Thyroid gland (tissue), 4 donors: Measurements from ENCODE around the gene SIX3.

Source experiments
- POLR2A ChIP-seq, 2 donors: fragments of 450-650 bp; IDR thresholded peaks; one replicate each; pipeline ENCODE4 v1.6.1; 2017; ENCODE audit warnings: antibody characterized with exemption in 2 of 2, mild to moderate bottlenecking in 2 of 2, moderate library complexity in 1 of 2
- TF ChIP-seq, protein P1 (sequence below), 6 experiments: fragments of 200-600 bp in 3 of 6; fragments of 450-650 bp in 3 of 6; sonication (generic) in 3 of 6; IDR thresholded peaks; one replicate each; pipeline ENCODE4 v1.5.1; 2016 to 2019; ENCODE audit warnings: antibody characterized with exemption in 6 of 6, mild to moderate bottlenecking in 2 of 6, inconsistent platforms in 1 of 6, moderate library complexity in 1 of 6

- TF ChIP-seq POLR2A (IDR thresholded peaks at IDR 0.05): no peak
- TF ChIP-seq, protein P1, sequence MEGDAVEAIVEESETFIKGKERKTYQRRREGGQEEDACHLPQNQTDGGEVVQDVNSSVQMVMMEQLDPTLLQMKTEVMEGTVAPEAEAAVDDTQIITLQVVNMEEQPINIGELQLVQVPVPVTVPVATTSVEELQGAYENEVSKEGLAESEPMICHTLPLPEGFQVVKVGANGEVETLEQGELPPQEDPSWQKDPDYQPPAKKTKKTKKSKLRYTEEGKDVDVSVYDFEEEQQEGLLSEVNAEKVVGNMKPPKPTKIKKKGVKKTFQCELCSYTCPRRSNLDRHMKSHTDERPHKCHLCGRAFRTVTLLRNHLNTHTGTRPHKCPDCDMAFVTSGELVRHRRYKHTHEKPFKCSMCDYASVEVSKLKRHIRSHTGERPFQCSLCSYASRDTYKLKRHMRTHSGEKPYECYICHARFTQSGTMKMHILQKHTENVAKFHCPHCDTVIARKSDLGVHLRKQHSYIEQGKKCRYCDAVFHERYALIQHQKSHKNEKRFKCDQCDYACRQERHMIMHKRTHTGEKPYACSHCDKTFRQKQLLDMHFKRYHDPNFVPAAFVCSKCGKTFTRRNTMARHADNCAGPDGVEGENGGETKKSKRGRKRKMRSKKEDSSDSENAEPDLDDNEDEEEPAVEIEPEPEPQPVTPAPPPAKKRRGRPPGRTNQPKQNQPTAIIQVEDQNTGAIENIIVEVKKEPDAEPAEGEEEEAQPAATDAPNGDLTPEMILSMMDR (IDR thresholded peaks at IDR 0.05): no peak
These were observed 604 bp upstream of the SIX3 start for GRCh38 chr2:44940732-44941464.
